Hippocampal formation (tissue), 2 donors: ENCODE measurements around the gene SLC39A1.
A peak's percentile ranks its signal among the peaks of the same experiment; 100 is the strongest.

Experiments used
- DNase-seq, 2 donors: peaks; one replicate each; lab custom pipeline; 2025; lab: John Stamatoyannopoulos, UW

Gene SLC39A1

DNA sequence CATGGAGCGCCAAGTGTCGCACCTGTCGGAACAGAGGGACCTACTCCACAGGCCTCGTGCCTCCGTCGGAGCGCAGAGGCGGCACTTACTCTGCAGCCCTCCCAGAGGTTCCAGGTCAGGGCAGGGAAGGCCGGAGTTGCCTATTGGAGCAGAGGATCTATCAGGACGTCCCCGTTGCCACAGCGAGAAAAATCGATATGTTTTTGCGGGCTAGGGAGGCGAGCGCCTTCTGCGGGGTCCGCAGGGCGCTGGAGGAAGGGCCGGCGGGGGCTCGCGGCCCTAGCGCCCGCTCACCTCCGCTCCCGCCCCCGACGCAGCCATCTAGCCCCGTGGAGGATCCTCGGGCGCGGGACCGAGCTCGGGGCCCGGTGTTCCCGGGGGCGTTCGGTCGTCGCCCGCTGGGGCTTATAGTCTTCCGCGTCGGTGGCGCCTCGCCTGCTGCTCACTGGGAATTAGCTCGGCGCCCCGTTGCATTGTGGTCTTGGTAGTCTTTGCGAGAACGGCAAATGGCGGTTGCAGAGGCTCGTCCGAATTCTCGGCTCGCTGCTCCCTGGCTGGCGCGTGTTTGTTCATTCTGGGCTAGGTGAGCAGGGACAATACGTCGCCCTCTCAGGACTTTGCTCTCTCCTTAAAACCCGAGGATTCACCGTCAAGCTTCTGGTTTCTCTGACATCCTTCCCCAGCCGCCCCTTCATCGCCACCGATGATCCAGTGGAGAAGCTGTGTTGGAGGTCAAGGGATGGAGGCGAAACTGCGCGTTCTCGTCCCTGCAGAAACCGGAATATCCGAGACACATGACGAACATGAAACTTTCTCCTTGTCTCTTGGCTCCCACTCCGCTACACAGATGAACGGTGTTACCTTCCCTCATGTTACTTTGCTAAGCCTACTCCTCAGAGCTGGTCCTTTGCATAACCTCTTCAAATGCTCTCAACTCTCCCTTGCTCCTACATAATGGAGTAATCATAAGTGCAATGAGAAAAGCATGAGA is 14.2 kb upstream of the SLC39A1 start, which contains the start of gene JTB:
Gene JTB (minus strand): TSS at position 425 of the 991 bp plus-strand sequence. CDS start 422 bp downstream, at position 3.
- DNase-seq, result peak; percentile 83

DNA sequence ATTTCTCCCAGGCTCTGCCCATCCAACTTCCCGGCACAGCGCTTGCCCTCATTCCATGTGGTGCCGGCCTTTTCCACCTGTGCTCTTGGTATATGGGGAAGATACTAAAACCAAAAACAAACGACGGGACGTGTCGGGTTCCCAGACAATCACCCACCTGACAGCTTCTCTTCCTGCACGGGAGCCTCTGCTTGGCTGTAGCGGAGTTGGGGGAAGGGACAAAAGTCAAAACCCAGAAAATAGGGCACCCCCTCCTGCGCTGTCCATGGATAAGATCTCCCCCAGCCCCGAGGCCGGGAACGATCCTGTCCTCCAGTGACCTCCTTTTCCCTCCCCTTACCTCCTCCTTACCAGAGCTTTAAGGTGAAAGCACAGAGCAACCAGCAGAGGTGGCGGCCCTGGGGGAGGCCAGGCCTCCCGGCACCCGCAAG is 13.5 kb upstream of the SLC39A1 start:
- no peak for DNase-seq

DNA sequence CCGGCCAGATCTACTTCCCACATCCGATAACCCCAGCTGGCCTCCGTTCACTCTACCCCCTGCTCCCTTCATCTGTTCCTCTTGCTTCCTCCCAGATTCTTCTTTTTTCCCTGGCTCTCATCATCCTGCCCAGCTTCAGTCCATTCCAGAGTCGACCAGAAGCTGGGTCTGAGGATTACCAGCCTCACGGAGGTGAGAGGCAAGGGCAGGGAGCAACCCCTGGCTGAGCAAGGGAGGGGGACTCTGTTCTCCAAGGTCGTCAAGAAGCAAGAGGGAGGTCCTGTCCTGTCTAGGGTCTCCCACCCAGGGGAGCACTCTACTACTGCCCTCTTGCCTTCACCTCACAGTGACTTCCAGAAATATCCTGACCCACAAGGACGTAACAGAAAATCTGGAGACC is 10.2 kb upstream of the SLC39A1 start:
- no peak for DNase-seq

DNA sequence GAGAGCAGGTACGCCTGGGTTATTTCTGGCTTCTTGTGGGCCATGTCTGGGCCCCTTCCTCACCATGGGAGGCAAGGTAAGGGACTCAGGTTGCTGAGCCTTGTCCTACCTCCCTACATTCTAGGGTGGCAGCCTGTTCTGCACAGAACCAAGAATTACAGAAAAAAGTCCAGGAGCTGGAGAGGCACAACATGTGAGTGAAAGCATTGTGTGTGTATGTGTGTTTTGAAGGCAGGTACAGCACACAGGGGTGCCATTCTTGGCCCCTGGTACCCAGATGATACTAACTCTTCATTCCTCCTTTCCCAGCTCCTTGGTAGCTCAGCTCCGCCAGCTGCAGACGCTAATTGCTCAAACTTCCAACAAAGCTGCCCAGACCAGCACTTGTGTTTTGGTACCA is 9.7 kb upstream of the SLC39A1 start:
- no peak for DNase-seq

DNA sequence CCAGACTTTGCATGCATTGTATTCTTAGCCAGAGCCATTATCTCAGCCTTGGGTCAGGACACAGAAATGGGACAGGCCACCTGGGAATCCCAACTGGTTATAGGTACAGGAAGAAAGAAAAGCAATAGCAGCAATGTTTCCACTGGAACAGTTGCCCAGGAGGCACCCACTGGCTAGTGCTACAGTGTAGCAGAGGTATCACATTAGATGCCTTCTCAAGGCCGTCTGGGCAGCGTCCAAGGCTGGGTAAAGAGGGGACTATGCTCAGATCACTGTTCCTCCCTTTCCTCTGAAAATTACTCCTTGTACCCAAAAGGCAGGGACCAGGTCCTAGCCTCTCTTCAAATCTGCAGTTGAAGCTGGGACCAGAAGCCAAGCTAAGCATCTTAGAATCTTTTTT is 7.0 kb upstream of the SLC39A1 start:
- no peak for DNase-seq

DNA sequence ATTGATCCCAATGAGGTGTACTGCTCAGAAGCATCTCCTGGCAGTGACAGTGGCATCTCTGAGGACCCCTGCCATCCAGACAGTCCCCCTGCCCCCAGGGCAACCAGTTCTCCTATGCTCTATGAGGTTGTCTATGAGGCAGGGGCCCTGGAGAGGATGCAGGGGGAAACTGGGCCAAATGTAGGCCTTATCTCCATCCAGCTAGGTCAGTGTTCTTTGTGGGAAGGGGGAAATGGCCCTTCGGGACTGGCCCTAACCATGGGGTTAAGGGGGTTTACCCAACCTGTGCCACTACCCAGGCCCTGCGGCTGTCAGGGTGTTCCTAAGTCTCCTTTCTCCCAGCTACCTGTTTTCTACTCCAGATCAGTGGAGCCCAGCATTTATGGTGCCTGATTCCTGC is 5.6 kb upstream of the SLC39A1 start:
- DNase-seq, result no peak

DNA sequence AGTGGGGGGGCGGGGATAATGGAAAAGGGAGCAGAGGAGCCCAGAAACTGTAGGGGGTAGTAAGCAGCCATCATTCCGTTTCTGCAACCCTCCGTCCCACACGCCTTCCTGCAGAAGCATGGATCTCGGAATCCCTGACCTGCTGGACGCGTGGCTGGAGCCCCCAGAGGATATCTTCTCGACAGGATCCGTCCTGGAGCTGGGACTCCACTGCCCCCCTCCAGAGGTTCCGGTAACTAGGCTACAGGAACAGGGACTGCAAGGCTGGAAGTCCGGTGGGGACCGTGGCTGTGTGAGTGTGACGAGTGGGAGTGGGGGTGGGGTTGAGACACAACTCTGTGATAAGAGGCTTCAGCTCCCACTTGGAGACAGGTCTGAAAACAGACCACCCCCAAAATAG is 5.1 kb upstream of the SLC39A1 start:
- no peak for DNase-seq

DNA sequence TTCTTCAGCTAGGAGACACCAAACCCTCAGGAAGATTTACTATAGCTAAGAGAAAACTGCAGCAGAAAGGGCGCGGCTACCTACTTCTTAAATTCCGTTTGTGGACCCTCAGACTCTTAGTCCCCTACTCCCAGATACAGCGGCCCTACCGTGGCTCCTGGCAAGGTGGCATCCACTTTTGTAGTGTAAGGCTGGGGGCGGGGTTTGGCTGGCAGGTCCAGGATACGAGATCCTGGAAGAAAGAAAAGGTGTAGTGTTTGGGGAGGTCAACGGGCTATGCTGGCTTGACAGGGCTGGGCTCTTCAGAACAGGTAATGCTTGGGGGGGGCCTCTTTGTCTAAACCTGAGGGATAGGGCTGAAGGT is 4.6 kb upstream of the SLC39A1 start:
- DNase-seq, result no peak

DNA sequence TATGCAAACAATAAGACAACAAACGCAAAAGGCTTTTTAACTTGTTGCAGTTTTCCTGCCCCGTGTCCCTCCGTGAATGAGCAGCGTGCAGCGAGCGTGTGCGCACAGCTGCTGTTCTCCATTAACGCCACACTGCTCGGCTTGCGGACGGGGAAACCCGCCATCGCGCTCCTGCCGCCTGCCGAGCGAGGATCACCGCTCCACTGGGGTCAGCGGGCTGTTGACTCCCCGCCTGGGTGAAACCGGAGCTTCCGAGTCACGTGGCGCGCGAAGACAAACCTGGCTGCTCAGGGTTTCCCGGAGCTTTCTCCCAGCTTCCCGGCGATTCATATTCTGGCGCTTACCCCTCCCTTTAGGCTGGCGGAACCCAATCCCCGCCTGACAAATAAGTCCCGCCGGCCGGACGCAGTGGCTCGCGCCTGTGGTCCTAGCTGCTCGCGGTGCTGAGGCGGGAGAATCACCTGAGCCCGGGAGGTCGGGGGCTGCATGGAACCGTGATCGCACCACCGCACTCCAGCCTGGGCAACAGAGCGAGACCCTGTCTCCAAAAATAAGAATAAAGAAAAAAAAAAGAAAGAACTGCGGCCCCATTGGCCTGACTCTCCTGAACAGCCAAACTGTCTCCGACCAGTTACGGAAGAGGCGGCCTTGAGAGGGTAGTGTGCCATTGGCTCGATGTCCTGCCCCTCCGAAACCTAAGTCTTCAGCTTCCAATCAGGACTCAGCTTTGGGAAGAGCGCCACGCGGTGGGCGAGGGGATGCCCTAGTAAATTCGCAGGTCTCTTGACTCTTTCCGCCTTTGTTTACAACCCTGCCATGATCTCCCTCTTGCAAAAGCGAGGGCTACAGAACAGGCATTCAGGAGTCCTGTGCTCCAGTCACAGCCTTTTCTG is 4.0 kb upstream of the SLC39A1 start, which contains the start of gene CREB3L4:
Gene CREB3L4 (plus strand): TSS at position 796 of the 893 bp plus-strand sequence. CDS start 624 bp downstream, outside the sequence.
- peak; percentile 87 to 98 for DNase-seq

DNA sequence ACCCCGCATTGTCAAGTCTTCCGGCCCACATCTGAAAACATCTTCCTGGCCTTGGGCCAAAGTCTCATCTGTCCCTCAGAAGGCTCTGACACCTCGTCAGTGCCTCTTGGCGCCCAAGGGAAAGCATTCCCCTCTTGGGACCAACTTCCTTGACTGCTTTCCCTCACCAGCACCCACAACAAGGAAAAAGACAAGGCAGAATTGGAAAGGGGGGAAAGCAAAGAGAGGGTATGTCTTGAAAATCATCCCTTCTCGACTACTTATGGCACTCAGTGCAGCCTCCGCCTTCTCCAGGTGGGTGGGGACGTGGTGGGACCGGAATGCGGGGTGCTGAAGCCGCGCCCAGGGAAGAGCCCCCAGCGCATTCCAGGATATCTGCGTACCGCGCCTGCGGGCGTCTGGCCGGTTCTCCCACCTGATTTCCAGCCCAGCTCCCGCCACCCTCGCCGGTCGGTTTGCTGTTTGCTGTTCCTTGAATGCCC is 554 bp upstream of the SLC39A1 start:
- no peak for DNase-seq

DNA sequence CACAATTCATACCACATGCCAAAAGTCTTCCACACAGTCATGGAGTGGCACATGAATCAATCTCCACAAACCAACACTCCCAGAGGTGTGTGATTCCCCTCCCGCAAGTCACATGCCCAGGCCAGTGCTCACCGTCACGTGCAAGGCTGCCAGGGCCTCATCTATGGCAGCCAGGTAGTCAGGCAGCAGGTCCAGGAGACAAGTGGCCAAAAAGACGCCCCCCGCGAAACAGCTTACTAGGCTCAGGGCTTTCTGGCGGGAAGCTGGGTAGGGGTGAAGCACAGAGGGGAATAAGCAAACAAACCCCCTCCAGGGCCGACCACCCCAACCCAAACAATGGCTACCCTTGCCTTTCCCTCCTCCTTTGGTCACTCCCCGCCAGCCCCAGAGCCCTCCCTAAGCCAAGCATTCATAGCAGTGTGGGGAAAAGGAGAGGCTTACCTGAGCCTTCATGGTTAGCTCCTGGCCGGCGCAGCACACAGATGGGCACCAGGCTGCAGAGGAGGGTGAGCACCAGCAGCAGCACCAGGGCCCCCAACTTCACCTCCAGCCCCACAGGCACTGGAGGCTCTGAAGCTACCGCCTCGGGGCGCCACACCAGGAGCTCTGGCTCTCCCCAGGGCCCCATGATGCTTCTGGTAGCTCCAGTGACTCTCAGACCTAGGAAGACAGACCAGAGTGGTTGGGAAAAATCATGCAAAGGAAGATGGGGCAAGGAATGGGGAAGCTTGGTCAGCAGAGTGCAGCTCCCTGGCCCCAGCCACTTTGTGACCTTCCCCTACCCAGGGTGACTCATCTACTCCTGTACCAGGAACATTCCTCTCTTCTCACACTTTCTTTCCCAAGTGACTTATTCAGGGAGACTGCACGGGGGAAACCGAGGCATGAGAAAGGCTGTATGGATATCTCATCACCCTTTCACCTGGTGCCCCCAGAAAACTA is 978 bp downstream of the SLC39A1 start:
- DNase-seq, result no peak

DNA sequence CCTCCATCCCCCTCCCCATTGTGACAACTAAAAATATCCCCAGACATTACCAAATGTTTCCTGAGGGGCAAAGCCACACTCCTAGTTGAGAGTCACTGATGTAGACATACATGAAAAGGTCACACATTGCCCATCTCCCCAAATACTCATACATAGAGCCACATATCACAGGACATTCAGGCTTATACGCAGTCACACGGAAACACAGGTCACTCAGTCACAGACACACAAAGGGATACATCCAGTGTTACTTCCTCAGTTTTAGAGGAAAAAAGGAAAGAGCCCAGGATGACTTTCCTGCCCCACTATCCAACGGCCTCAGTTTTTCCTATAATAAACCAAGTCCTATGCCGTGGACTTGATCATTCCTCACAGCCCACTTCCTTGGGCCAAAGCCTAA is 1.9 kb downstream of the SLC39A1 start:
- no peak for DNase-seq

DNA sequence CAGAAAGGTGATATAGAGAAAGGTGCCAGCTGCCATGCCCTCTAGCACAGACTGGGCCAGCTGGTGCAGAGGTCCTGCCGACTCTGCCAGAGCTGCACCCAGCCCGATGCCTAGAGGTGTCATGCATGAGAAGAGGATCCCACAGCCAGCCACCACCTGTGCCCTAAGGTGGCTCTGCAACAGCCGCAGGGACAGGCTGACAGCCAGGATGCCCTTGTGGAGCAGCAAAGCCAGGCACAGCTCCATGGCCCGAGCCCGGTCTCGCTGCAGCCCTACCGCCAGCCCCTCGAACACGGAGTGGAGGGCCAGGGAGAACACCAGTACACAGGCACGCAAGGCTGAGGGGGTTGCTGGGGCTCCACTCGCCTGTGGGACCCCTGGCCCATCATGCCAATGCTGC is 3.1 kb downstream of the SLC39A1 start:
- no peak for DNase-seq

DNA sequence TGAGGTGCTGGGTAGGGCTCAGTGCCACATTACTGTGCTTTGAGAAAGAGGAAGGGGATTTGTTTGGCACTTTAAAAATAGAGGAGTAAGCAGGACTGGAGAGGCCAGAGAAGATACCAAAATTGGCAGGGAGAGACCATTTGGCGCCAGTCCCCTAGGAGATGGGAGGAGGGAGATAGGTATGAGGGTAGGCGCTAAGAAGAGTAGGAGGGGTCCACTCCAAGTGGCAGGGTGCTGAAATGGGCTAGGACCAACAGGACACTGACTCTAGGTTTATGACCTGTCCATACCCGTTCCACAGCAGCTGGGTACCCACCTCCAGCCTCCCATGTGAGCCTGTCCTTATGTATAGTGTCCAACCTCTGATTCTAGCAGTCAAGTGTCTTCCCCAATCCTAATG is 3.9 kb downstream of the SLC39A1 start:
- no peak for DNase-seq

DNA sequence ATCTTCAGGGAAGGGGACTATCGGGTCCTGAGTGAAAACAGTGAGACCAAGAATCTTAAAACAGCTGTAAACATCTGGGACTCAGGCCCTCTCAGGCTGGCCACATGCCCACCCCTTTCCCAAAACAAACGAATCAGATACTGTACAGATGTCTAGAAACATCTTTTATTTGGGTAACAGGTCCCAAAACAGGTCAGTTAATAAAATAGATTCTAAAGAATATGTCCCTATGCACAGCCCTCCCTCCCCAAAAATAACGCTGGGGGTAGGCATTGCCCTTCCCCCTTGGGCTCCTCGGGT is 4.4 kb downstream of the SLC39A1 start:
- no peak for DNase-seq

DNA sequence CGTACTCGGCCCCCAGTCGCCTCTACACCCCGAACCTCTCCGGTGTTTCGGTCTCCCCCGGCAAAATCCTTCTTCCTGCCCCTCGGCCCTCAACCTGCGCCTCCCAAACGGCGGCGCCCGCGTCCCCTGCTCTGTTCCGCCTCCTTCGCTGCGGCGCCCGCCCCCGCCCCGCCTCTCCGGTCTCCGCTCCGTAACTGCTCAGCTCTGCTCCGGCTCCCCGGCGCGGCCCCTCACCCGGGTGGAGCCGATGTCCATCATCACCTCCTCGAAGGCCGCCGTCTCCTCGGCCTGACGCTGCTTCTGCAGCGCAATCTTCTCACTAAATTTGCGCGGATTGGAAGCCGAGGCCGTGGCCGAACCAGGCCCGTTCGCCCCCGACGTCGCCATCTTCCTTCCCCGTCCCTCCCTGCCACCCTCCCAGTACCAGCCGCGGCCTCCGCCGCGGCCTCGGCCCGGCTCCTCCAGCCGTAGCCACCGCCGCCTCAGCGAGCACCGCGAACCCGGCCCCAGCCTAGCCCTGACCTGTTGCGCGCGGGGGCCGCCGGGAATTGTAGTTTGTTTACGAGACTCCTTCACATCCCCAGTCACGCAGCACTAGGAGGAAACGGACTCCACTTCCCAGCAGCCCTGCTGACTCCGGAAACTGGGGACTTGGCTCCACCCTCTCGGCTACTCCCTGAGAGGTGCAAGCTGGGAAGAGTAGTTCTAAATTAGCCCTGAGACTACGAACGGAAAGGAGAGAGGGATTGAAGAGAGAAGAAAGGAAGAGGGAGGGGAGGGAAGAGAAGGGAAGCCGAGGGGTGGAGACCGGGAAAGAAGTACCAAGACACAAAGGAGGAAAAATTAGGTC is 5.0 kb downstream of the SLC39A1 start, which contains the start of gene CRTC2:
Gene CRTC2 (minus strand): TSS at position 502 of the 850 bp plus-strand sequence. CDS start 115 bp downstream, at position 387.
- DNase-seq, result peak; percentile 98 to 99

DNA sequence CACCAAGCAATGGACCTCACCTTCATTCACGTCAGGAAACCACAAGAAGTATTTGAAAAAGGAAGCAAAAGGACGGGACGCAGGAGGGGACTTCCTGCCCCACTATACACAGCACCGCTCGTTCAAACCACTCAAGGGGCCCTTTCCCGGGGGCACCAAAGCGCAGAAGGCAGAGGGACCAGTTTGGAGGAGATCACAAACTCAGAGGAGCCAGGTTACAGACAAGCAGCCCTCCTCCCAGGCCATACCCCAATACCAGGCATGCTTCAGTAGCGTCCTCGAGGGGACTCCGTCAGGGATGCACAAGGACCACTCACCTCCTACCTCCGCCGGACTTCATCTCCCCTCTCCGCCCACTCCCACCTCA is 5.6 kb downstream of the SLC39A1 start:
- no peak for DNase-seq

DNA sequence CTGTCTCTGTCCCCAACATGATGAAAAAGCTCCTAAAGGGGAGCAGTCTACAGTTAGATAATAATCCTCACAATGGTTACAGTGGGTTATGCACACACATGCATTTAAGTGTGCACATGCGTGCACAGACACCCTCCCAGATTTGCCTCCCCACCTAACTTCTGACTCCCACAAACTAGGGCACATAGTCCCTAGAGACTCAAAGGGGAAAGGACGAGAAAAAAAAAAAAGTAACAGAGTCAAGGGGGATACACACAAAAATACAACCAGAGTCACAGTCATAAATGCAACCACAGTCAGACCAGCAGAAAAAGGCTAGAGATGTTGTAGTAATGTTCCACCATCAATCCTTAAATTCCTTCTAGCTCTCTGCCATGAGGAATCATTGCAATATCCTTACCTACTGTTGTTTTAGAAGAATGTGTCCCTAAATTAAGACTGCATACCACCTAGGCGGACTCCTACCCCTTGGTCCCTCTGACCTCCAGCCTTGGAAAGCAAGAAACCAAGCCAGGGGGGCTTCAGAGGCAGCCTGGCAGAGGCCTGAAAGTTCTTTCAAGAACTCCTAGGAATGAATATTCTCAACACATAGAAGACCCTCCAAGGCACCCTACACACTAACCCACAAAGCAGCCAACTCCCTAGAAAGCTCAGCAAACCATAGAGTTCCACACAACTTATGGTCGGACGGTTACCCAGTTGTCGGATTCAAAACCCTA is 6.2 kb downstream of the SLC39A1 start:
- DNase-seq, result no peak

DNA sequence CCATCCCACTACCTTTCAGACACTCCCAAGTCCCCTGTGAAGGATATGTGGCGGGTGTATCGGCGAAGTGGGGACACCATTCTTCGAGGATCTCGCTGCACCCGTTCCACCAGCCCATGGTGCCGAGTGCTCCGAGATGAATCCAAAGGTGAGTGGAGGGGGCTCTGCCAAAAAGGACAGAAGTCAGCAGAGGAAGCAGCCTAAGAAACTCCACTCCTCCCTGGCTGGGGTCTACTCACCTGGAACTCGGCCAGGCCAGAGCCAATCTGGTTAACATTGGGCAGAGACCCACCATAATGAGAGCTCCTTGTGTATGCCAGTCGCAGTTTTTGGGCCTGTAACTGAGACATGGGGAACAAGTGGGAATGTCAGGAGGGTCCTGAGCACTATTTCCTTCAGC is 8.5 kb downstream of the SLC39A1 start:
- no peak for DNase-seq
